IPS DF 19.7 (cell line): Measurements from ENCODE around the gene NPPA.
"Not testable (repeated sequence)": the region's sequence is repeated elsewhere in the genome, so short reads cannot be mapped to it uniquely, and the experiment has no call there.

ENCODE experiments used
- DNase-seq: peaks from one replicate; pipeline ENCODE4 v3.0.0-alpha.2; 2013; ENCODE audit warnings: low read depth, low spot score

Gene NPPA

GRCh38 chr1:11847667-11848372 lies at the start of gene NPPA:
NPPA (minus strand) TSS chr1:11847783; CDS start chr1:11847684, 99 bp downstream.
- no peak for DNase-seq

GRCh38 chr1:11894501-11894900 lies 46.9 kb upstream of the NPPA start:
- not testable (repeated sequence) for DNase-seq

- no peak for DNase-seq
Observed at GRCh38 chr1:11893907-11894251, 46.3 kb upstream of the NPPA start.

GRCh38 chr1:11891433-11892186 lies 44.0 kb upstream of the NPPA start:
- no peak for DNase-seq

- DNase-seq = no peak
Observed at GRCh38 chr1:11888877-11889208, 41.3 kb upstream of the NPPA start.

GRCh38 chr1:11888206-11888876 lies 40.8 kb upstream of the NPPA start:
- no peak for DNase-seq

GRCh38 chr1:11887666-11888007 lies 40.1 kb upstream of the NPPA start:
- no peak for DNase-seq

- DNase-seq = no peak
Observed at GRCh38 chr1:11886986-11887665, 39.5 kb upstream of the NPPA start.

- no peak for DNase-seq
Observed at GRCh38 chr1:11885916-11886315, 38.3 kb upstream of the NPPA start.

- DNase-seq = no peak
Observed at GRCh38 chr1:11882814-11883538, 35.4 kb upstream of the NPPA start.

GRCh38 chr1:11881749-11882441 lies 34.3 kb upstream of the NPPA start:
- DNase-seq = no peak

GRCh38 chr1:11880911-11881748 lies 33.5 kb upstream of the NPPA start:
- DNase-seq = no peak

GRCh38 chr1:11880181-11880575 lies 32.6 kb upstream of the NPPA start:
- DNase-seq = no peak

- DNase-seq = no peak
Observed at GRCh38 chr1:11879311-11880180, 32.0 kb upstream of the NPPA start.

- DNase-seq = no peak
Observed at GRCh38 chr1:11878891-11879190, 31.3 kb upstream of the NPPA start.

- no peak for DNase-seq
Observed at GRCh38 chr1:11878081-11878890, 30.7 kb upstream of the NPPA start.

- DNase-seq = no peak
Observed at GRCh38 chr1:11877074-11877473, 29.5 kb upstream of the NPPA start.

GRCh38 chr1:11875094-11875493 lies 27.5 kb upstream of the NPPA start:
- DNase-seq = no peak

GRCh38 chr1:11874624-11875023 lies 27.0 kb upstream of the NPPA start:
- DNase-seq = no peak
